Measurements from ENCODE around the gene MBOAT1.
"Not testable (repeated sequence)": the region's sequence is repeated elsewhere in the genome, so short reads cannot be mapped to it uniquely, and the experiment has no call there.

Gene MBOAT1

GRCh38 chr6:20172842-20173456, 39.3 kb downstream of the MBOAT1 start:
- no peak for DNase-seq

- no peak for DNase-seq
These were observed 41.7 kb downstream of the MBOAT1 start for GRCh38 chr6:20170455-20171148.

GRCh38 chr6:20169786-20170185, 42.5 kb downstream of the MBOAT1 start:
- DNase-seq: no peak

- DNase-seq: no peak
These were observed 43.1 kb downstream of the MBOAT1 start for GRCh38 chr6:20169119-20169557.

GRCh38 chr6:20168690-20169089, 43.6 kb downstream of the MBOAT1 start:
- no peak for DNase-seq

GRCh38 chr6:20167601-20168000, 44.7 kb downstream of the MBOAT1 start:
- DNase-seq: no peak

- DNase-seq: no peak
These were observed 46.1 kb downstream of the MBOAT1 start for GRCh38 chr6:20166210-20166609.

GRCh38 chr6:20162515-20162914, 49.8 kb downstream of the MBOAT1 start:
- DNase-seq: no peak

- no peak for DNase-seq
These were observed 51.6 kb downstream of the MBOAT1 start for GRCh38 chr6:20160541-20161283.

- DNase-seq: peak in 2 of 51 donors; percentile 3 to 20
These were observed 52.3 kb downstream of the MBOAT1 start for GRCh38 chr6:20159781-20160540.

GRCh38 chr6:20159098-20159497, 53.2 kb downstream of the MBOAT1 start:
- DNase-seq: no peak

- no peak for DNase-seq
These were observed 53.6 kb downstream of the MBOAT1 start for GRCh38 chr6:20158676-20159075.

GRCh38 chr6:20156824-20157223, 55.4 kb downstream of the MBOAT1 start:
- DNase-seq: no peak

- no peak for DNase-seq
These were observed 57.5 kb downstream of the MBOAT1 start for GRCh38 chr6:20154753-20155152.

- DNase-seq: no peak
These were observed 59.1 kb downstream of the MBOAT1 start for GRCh38 chr6:20153194-20153593.

GRCh38 chr6:20148433-20148832, 63.8 kb downstream of the MBOAT1 start:
- DNase-seq: no peak

GRCh38 chr6:20147469-20147868, 64.8 kb downstream of the MBOAT1 start:
- no peak for DNase-seq

GRCh38 chr6:20146831-20147230, 65.4 kb downstream of the MBOAT1 start:
- not testable (repeated sequence) for DNase-seq

GRCh38 chr6:20146291-20146690, 66.0 kb downstream of the MBOAT1 start:
- no peak for DNase-seq

- DNase-seq: no peak
These were observed 69.4 kb downstream of the MBOAT1 start for GRCh38 chr6:20142866-20143265.

- no peak for DNase-seq
These were observed 70.3 kb downstream of the MBOAT1 start for GRCh38 chr6:20141931-20142330.
